ENCODE results near the gene C6orf47. TPM values are rescaled to one million over a fixed set of nuclear protein-coding genes. Genes with fewer than 3 reads are reported as not detected.

C6orf47 gene
- total RNA-seq, 3 donors from 2014 or later (not counting 1 experiment from before 2014, with no cell fraction given): 25.9 to 29.9 (median 27.4) TPM

GRCh38 chr6:31663126-31663960 lies 2.8 kb upstream of the C6orf47 start:
- Mint-ChIP-seq H3K4me1 (peaks cover 53 to 75% of the 10 kb centered on the region in 2 donors), H3K27me3 (ENCODE audit: low read depth in 2 of 2) (no peaks in the 10 kb centered on the region), H3K27ac (peak overlapping the region; percentile 97 to 100), H3K4me3 (peak overlapping the region; percentile 96), H3K9me3 (no peaks in the 10 kb centered on the region), H3K36me3 (no peaks in the 10 kb centered on the region)
- H3K4me1 ChIP-seq (ENCODE audit: control insufficient read depth, insufficient read depth, low read length): peaks cover 65% of the 10 kb centered on the region
- H3K36me3 ChIP-seq (ENCODE audit: control insufficient read depth, insufficient read depth, low read length): peaks cover 28% of the 10 kb centered on the region
- H3K9me3 ChIP-seq (ENCODE audit: control insufficient read depth, insufficient read depth, low read length): no peaks in the 10 kb centered on the region
- DNase-seq: no peak
- intact Hi-C loops (cut with micrococcal nuclease): loop anchor here (5.0 to 10.0 kb wide), 2 partner anchors 106 to 511 kb away; partner anchors contain the start of genes AGPAT1 and RNF5
- H3K27ac ChIP-seq (ENCODE audit: low read length): peak overlapping the region; percentile 92
- H3K4me3 ChIP-seq (ENCODE audit: low read length): no peak overlapping the region
- WGBS (ENCODE audit: insufficient coverage): 89% methylated on average over 8 of the region's 9 CpGs
- ATAC-seq: no peak
- no peak for TF ChIP-seq CTCF (IDR thresholded peaks at IDR 0.05)
- H3K27me3 ChIP-seq (ENCODE audit: control insufficient read depth, insufficient read depth, low read length): no peaks in the 10 kb centered on the region

- peaks cover 76% of the 10 kb centered on the region for H3K4me1 ChIP-seq (ENCODE audit: control insufficient read depth, insufficient read depth, low read length)
- H3K4me3 ChIP-seq (ENCODE audit: low read length): no peak overlapping the region
- H3K27ac ChIP-seq (ENCODE audit: low read length): no peak overlapping the region
- no peak for TF ChIP-seq CTCF (IDR thresholded peaks at IDR 0.05)
- no peaks in the 10 kb centered on the region for H3K36me3 Mint-ChIP-seq
- peaks cover 23% of the 10 kb centered on the region for H3K36me3 ChIP-seq (ENCODE audit: control insufficient read depth, insufficient read depth, low read length)
- ATAC-seq: no peak
- DNase-seq: no peak
- WGBS (ENCODE audit: insufficient coverage): 96% methylated on average over 12 of the region's 12 CpGs
- peak overlapping the region; percentile 53 for H3K4me3 Mint-ChIP-seq
- peak overlapping the region in 1 of 2 donors; percentile 89 for H3K27ac Mint-ChIP-seq
- H3K4me1 Mint-ChIP-seq: peaks cover 62 to 78% of the 10 kb centered on the region in 2 donors
- no peaks in the 10 kb centered on the region for H3K27me3 Mint-ChIP-seq (ENCODE audit: low read depth in 2 of 2)
- intact Hi-C loops (cut with micrococcal nuclease): loop anchor here (5.0 to 10.0 kb wide), 2 partner anchors 105 to 513 kb away; partner anchors contain the start of genes AGPAT1 and RNF5
- H3K27me3 ChIP-seq (ENCODE audit: control insufficient read depth, insufficient read depth, low read length): no peaks in the 10 kb centered on the region
- no peaks in the 10 kb centered on the region for H3K9me3 ChIP-seq (ENCODE audit: control insufficient read depth, insufficient read depth, low read length)
- no peaks in the 10 kb centered on the region for H3K9me3 Mint-ChIP-seq
Measured at GRCh38 chr6:31662124-31662723, 1.6 kb upstream of the C6orf47 start.

GRCh38 chr6:31661262-31662123 lies 915 bp upstream of the C6orf47 start:
- H3K4me3 ChIP-seq (ENCODE audit: low read length): peak overlapping the region; percentile 88

More at GRCh38 chr6:31661262-31662123, 915 bp upstream of the C6orf47 start:
- Mint-ChIP-seq H3K27me3 (ENCODE audit: low read depth in 2 of 2) (no peaks in the 10 kb centered on the region), H3K27ac (peak overlapping the region; percentile 83 to 89), H3K4me3 (peak overlapping the region; percentile 90), H3K9me3 (no peaks in the 10 kb centered on the region), H3K36me3 (no peaks in the 10 kb centered on the region), H3K4me1 (peaks cover 58 to 75% of the 10 kb centered on the region in 2 donors)
- no peak for ATAC-seq
- Histone ChIP-seq H3K27ac (ENCODE audit: low read length) (peak overlapping the region; percentile 69), H3K27me3 (ENCODE audit: control insufficient read depth, insufficient read depth, low read length) (no peaks in the 10 kb centered on the region), H3K9me3 (ENCODE audit: control insufficient read depth, insufficient read depth, low read length) (no peaks in the 10 kb centered on the region), H3K4me1 (ENCODE audit: control insufficient read depth, insufficient read depth, low read length) (peaks cover 72% of the 10 kb centered on the region), H3K36me3 (ENCODE audit: control insufficient read depth, insufficient read depth, low read length) (peaks cover 21% of the 10 kb centered on the region)
- intact Hi-C loops (cut with micrococcal nuclease): loop anchor here (5.0 to 10.0 kb wide), 2 partner anchors 104 to 513 kb away; partner anchors contain the start of genes AGPAT1 and RNF5
- TF ChIP-seq CTCF (IDR thresholded peaks at IDR 0.05): no peak
- no peak for DNase-seq
- 96% methylated on average over 12 of the region's 12 CpGs for WGBS (ENCODE audit: insufficient coverage)
